Measurements from ENCODE around the gene VPS4A. TPM values are rescaled to one million over a fixed set of nuclear protein-coding genes. Genes with fewer than 3 reads are reported as not detected.

VPS4A gene
- total and polyA plus RNA-seq, 10 of the 15 experiments (the other 5 are each of a cell fraction or from before 2014, with no cell fraction given): 5.2 to 36.3 (median 21.4) TPM

GRCh38 chr16:69330286-69331109 is 19.3 kb downstream of the VPS4A start, which contains the start of gene PDF (continued):
- TF ChIP-seq IRF5 (IDR thresholded peaks at IDR 0.05; ENCODE audit: borderline replicate concordance): no peak
- no peak for TF ChIP-seq BMI1 (IDR thresholded peaks at IDR 0.05; ENCODE audit: borderline replicate concordance)
- TF ChIP-seq, protein P1, sequence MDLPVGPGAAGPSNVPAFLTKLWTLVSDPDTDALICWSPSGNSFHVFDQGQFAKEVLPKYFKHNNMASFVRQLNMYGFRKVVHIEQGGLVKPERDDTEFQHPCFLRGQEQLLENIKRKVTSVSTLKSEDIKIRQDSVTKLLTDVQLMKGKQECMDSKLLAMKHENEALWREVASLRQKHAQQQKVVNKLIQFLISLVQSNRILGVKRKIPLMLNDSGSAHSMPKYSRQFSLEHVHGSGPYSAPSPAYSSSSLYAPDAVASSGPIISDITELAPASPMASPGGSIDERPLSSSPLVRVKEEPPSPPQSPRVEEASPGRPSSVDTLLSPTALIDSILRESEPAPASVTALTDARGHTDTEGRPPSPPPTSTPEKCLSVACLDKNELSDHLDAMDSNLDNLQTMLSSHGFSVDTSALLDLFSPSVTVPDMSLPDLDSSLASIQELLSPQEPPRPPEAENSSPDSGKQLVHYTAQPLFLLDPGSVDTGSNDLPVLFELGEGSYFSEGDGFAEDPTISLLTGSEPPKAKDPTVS (IDR thresholded peaks at IDR 0.05; ENCODE audit: low read depth, low read length): no peak
- no peak; the same call in 1 of the 2 replicates for TF ChIP-seq MXI1 (IDR thresholded peaks at IDR 0.05; ENCODE audit: low read depth, low read length)
- no peak for TF ChIP-seq YBX1 (IDR thresholded peaks at IDR 0.05)
- peak; percentile 77 to 78; a peak in 3 of 4 replicates for TF ChIP-seq IKZF2 (IDR thresholded peaks at IDR 0.05)
- peak; percentile 87 for TF ChIP-seq EED (IDR thresholded peaks at IDR 0.05; ENCODE audit: low read depth)
- TF ChIP-seq TARDBP (IDR thresholded peaks at IDR 0.05; ENCODE audit: borderline replicate concordance): no peak
- TF ChIP-seq PML (IDR thresholded peaks at IDR 0.05; ENCODE audit: low read length): 0 out of 2 replicates have a peak, but pooled peaks have one; percentile 57
- TF ChIP-seq ZBED1 (IDR thresholded peaks at IDR 0.05; ENCODE audit: borderline replicate concordance): peak; percentile 53; the same call in 1 of the 2 replicates
- peak; percentile 50; the same call in 1 of the 2 replicates for TF ChIP-seq ZBTB40 (IDR thresholded peaks at IDR 0.05; ENCODE audit: borderline replicate concordance)
- TF ChIP-seq, protein P2, sequence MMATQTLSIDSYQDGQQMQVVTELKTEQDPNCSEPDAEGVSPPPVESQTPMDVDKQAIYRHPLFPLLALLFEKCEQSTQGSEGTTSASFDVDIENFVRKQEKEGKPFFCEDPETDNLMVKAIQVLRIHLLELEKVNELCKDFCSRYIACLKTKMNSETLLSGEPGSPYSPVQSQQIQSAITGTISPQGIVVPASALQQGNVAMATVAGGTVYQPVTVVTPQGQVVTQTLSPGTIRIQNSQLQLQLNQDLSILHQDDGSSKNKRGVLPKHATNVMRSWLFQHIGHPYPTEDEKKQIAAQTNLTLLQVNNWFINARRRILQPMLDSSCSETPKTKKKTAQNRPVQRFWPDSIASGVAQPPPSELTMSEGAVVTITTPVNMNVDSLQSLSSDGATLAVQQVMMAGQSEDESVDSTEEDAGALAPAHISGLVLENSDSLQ (IDR thresholded peaks at IDR 0.05): peak; percentile 87
- peak; percentile 75; the same call in 1 of the 2 replicates for TF ChIP-seq HDGF (IDR thresholded peaks at IDR 0.05)
- peak; percentile 28; the same call in 1 of the 2 replicates for TF ChIP-seq SIN3A (IDR thresholded peaks at IDR 0.05; ENCODE audit: low read depth, low read length)
- TF ChIP-seq ETV6 (conservative IDR thresholded peaks at IDR 0.05 in 1 of 2, IDR thresholded peaks at IDR 0.05 in 1 of 2; ENCODE audit: borderline replicate concordance in 1 of 2, low read depth in 1 of 2): no peak
- TF ChIP-seq LARP7 (IDR thresholded peaks at IDR 0.05): peak; percentile 99
- TF ChIP-seq TCF7 (IDR thresholded peaks at IDR 0.05; ENCODE audit: borderline replicate concordance): no peak
- no peak for TF ChIP-seq CEBPB (IDR thresholded peaks at IDR 0.05; ENCODE audit: borderline replicate concordance in 1 of 2, low read depth in 2 of 2, low read length in 2 of 2)
- peak; percentile 72 for TF ChIP-seq HCFC1 (IDR thresholded peaks at IDR 0.05; ENCODE audit: low read length)
- TF ChIP-seq NFYB (IDR thresholded peaks at IDR 0.05; ENCODE audit: insufficient read depth, low read depth, low read length): no peak
- TF ChIP-seq MAX (IDR thresholded peaks at IDR 0.05; ENCODE audit: low read depth, low read length): peak; percentile 80; the same call in 1 of the 2 replicates
- no peak for TF ChIP-seq MTA3 (IDR thresholded peaks at IDR 0.05; ENCODE audit: borderline replicate concordance, low read length)

Measured in GM12878 (cell line).